Body of pancreas (tissue), 4 donors: ENCODE results near the gene HMCN2. TPM values are rescaled to one million over a fixed set of nuclear protein-coding genes. Genes with fewer than 3 reads are reported as not detected.

ENCODE experiments used
- ATAC-seq: fragments of 150-250 bp; one replicate; pipeline ENCODE4 v1.9.1; 2016
- DNase-seq, 4 donors: peaks; one replicate each; pipeline ENCODE4 v3.0.0-alpha.2; 2019
- H3K27ac ChIP-seq, 4 donors: fragments of 200-600 bp; sonication (generic); 1 replicate in 3 of 4; 2 replicates in 1 of 4; pipeline versions ENCODE4 v1.5.1 to v1.6.1; 2016 to 2019; ENCODE audit warnings: mild to moderate bottlenecking in 1 of 4, mixed read lengths in 1 of 4, moderate library complexity in 1 of 4
- H3K27me3 ChIP-seq, 2 donors: fragments of 200-600 bp; sonication (generic); one replicate each; pipeline ENCODE4 v1.6.0; 2016; ENCODE audit warnings: mild to moderate bottlenecking in 1 of 2
- H3K36me3 ChIP-seq, 2 donors: fragments of 200-600 bp; sonication (generic); replicated peaks in 1 of 2; 2 replicates each; pipeline ENCODE4 v1.5.1; 2016; ENCODE audit warnings: low read depth in 2 of 2; ENCODE audit not compliant: insufficient read depth in 1 of 2
- H3K4me1 ChIP-seq: fragments of 200-600 bp; sonication (generic); one replicate; pipeline ENCODE4 v1.6.0; 2016
- H3K4me3 ChIP-seq, 2 donors: fragments of 200-600 bp; sonication (generic); 1 replicate in 1 of 2; 2 replicates in 1 of 2; pipeline ENCODE4 v1.5.1; 2016 to 2019
- H3K9me3 ChIP-seq, 3 donors: fragments of 200-600 bp; sonication (generic); 1 replicate in 2 of 3; 2 replicates in 1 of 3; pipeline ENCODE4 v1.5.1; 2016
- POLR2A ChIP-seq, 3 donors: fragments of 450-650 bp; IDR thresholded peaks; one replicate each; pipeline ENCODE4 v1.6.1; 2016; ENCODE audit warnings: antibody characterized with exemption in 3 of 3, mild to moderate bottlenecking in 2 of 3
- WGBS, 2 donors: methylation state at CpG; one replicate each; pipeline ENCODE4 v1.1.5; 2017; 5-methylcytosine and 5-hydroxymethylcytosine counted together
- intact Hi-C: fragments of 100-400 bp; cut with DNase I; formaldehyde crosslinking; loops from one replicate; pipeline ENCODE4 v1.15.1; 2023
- total RNA-seq, 2 donors: library from RNA; depleted of rRNA; stranded (reverse); fragments of >200 nt; gene quantifications; one replicate each; pipeline ENCODE4 v1.1.0, GENCODE V29; 2016
- TF ChIP-seq, protein P1 (sequence below), 7 experiments: fragments of 450-650 bp in 4 of 7; fragments of 200-600 bp in 3 of 7; sonication (generic) in 3 of 7; IDR thresholded peaks; one replicate each; pipeline ENCODE4 v1.5.1; 2016 to 2019; ENCODE audit warnings: antibody characterized with exemption in 7 of 7

The HMCN2 gene
- total RNA-seq, 2 donors from 2014 or later: 0.78 to 3.6 TPM

DNA sequence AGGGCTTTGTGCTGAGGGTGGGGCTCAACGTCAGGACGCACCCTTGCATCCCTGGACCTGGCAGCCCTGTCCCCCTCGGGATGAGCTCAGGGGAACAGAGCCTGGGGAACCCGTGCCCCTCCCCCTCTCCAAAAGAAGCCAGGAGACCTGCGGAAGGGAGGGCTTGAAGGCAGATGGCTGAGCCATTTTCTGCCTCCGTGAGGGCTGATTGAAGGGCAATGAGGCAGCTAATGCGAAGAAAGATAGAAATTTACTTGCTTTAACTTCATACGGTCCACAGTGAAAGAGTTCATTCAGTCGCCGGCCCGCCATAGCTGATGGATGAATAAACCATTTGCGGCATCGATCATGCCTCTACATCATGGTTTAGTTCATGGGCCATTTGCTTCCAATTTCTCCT lies 208.0 kb downstream of the HMCN2 start:
- H3K27me3 ChIP-seq: no peaks in the 10 kb centered on the region
- no peak for TF ChIP-seq POLR2A (IDR thresholded peaks at IDR 0.05)
- H3K27ac ChIP-seq: no peak overlapping the region
- H3K9me3 ChIP-seq: no peaks in the 10 kb centered on the region
- intact Hi-C loops: no loop called here
- no peaks in the 10 kb centered on the region for H3K36me3 ChIP-seq
- no peak for DNase-seq
- no peaks in the 10 kb centered on the region for H3K4me1 ChIP-seq
- WGBS, 2 donors: 62 to 84% methylated on average over 9 to 13 of the region's 13 CpGs
- no peak for ATAC-seq
- H3K4me3 ChIP-seq: no peak overlapping the region

DNA sequence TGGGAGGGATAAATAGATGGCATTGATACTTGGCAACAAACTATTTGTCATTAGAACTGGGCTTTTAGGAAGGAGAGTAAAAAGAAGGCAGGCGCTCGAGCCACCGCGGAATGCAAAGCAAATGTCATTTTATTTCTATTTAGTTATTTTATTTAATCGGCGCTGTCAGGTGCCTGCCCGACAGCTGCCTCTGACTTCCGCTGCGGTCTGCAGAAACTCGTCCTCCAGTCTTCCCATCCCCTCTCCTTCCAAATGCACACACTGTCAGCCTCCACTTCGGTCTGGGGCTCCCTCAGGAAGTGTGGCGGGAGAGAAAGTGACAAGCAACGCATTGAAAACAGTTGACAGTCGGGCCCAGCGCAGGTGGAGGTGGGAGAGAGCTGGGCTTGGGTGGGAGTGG lies 208.5 kb downstream of the HMCN2 start:
- no peaks in the 10 kb centered on the region for H3K9me3 ChIP-seq
- H3K27me3 ChIP-seq: no peaks in the 10 kb centered on the region
- no peak for ATAC-seq
- no peak overlapping the region for H3K27ac ChIP-seq
- no peak for TF ChIP-seq POLR2A (IDR thresholded peaks at IDR 0.05)
- TF ChIP-seq, protein P1, sequence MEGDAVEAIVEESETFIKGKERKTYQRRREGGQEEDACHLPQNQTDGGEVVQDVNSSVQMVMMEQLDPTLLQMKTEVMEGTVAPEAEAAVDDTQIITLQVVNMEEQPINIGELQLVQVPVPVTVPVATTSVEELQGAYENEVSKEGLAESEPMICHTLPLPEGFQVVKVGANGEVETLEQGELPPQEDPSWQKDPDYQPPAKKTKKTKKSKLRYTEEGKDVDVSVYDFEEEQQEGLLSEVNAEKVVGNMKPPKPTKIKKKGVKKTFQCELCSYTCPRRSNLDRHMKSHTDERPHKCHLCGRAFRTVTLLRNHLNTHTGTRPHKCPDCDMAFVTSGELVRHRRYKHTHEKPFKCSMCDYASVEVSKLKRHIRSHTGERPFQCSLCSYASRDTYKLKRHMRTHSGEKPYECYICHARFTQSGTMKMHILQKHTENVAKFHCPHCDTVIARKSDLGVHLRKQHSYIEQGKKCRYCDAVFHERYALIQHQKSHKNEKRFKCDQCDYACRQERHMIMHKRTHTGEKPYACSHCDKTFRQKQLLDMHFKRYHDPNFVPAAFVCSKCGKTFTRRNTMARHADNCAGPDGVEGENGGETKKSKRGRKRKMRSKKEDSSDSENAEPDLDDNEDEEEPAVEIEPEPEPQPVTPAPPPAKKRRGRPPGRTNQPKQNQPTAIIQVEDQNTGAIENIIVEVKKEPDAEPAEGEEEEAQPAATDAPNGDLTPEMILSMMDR (IDR thresholded peaks at IDR 0.05): no peak
- no peak overlapping the region for H3K4me3 ChIP-seq
- intact Hi-C loops: no loop called here
- H3K4me1 ChIP-seq: no peaks in the 10 kb centered on the region
- DNase-seq: no peak
- WGBS, 2 donors: 76 to 78% methylated on average over 15 of the region's 15 CpGs
- H3K36me3 ChIP-seq: no peaks in the 10 kb centered on the region

DNA sequence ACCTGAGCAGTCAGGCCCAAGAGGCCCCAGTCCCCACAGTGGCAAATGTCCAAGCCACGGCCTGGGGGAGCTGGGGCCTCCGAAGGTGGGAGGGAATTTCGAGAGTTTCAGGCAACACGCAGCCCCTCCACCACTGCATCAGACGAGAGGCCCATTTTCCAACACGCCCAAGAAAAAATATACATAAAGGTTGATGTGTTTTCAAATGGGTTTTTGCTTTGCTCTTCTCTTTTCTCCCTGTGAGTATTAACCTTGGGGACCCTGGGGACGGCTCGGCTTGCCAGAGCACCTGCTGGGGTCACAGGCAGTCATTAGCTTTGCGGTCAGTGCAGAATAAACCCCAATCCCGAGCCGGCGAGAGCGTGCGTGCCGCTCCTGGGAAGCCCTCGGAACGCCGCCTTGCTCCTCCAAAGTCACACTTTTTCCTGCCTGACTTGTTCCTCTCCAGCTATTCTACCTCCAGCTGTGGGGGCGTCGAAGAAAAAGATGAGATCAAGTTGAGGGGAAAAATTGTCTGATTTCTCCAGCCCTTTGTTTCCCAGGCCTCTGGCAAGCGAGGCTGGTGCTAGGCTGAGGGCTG lies 210.7 kb downstream of the HMCN2 start:
- no peak overlapping the region for H3K4me3 ChIP-seq
- TF ChIP-seq, protein P1 (IDR thresholded peaks at IDR 0.05): no peak
- TF ChIP-seq POLR2A (IDR thresholded peaks at IDR 0.05): no peak
- intact Hi-C loops: no loop called here

DNA sequence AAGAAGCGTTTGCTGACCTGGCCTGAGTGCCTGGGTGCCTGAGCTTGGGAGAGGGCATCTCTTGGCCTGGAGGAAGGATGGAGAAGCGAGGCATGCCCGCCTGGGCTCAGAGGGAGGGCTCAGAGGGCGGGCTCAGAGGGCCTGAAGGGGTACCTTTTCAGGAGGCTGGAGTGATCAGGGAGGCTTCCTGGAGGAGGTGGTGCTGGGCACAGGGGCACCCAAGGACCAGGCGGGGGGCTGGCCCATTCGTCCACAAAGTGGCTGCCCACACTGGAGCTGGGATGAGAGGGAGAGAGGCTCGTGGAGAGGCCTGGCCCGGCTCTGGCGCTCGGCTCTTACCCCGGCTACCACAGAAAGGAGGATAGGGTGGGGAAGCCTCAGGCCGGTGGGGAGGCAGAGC lies 212.0 kb downstream of the HMCN2 start:
- DNase-seq (no peak), ATAC-seq (no peak)
- intact Hi-C loops: no loop called here
- no peaks in the 10 kb centered on the region for H3K36me3 ChIP-seq
- H3K27me3 ChIP-seq: no peaks in the 10 kb centered on the region
- H3K4me1 ChIP-seq: no peaks in the 10 kb centered on the region
- H3K4me3 ChIP-seq: no peak overlapping the region
- TF ChIP-seq POLR2A (IDR thresholded peaks at IDR 0.05): no peak
- TF ChIP-seq, protein P1 (IDR thresholded peaks at IDR 0.05): no peak
- 83 to 87% methylated on average over 7 to 12 of the region's 12 CpGs for WGBS, 2 donors
- no peaks in the 10 kb centered on the region for H3K9me3 ChIP-seq
- no peak overlapping the region for H3K27ac ChIP-seq

More for the DNA sequence above, 210.7 kb downstream of the HMCN2 start:
- DNase-seq (no peak), ATAC-seq (no peak)
- H3K27ac ChIP-seq: no peak overlapping the region
- H3K9me3 ChIP-seq: no peaks in the 10 kb centered on the region
- H3K4me1 ChIP-seq: no peaks in the 10 kb centered on the region
- WGBS, 2 donors: 84 to 88% methylated on average over 19 to 21 of the region's 21 CpGs
- H3K36me3 ChIP-seq: no peaks in the 10 kb centered on the region
- no peaks in the 10 kb centered on the region for H3K27me3 ChIP-seq

DNA sequence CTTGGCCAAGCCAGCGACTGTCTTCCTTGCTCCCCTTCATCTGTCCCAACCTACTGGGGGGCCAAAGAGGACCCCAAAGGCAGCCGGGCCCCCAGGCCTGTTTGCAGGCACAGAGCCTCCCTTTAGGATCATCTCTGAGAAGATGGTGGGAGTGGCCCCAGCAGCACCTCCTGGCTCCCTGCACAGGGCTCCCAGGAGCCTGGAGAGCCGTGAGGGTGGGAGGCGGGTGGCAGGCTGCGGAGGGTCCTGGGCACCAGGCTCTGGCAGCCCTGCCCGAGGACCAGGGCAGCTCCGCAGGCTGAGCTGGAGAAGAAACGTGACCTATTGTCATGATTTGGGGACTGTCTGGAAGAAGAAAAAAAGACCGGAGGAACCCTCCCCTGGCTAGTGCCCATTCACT lies 212.6 kb downstream of the HMCN2 start:
- no peaks in the 10 kb centered on the region for H3K27me3 ChIP-seq
- ATAC-seq: no peak
- 85 to 89% methylated on average over 6 to 9 of the region's 9 CpGs for WGBS, 2 donors
- no peaks in the 10 kb centered on the region for H3K9me3 ChIP-seq
- no peak overlapping the region for H3K27ac ChIP-seq
- intact Hi-C loops: no loop called here
- no peaks in the 10 kb centered on the region for H3K4me1 ChIP-seq
- H3K4me3 ChIP-seq: no peak overlapping the region
- no peak for DNase-seq
- H3K36me3 ChIP-seq: no peaks in the 10 kb centered on the region
- TF ChIP-seq, protein P1 (IDR thresholded peaks at IDR 0.05): no peak
- TF ChIP-seq POLR2A (IDR thresholded peaks at IDR 0.05): no peak
